Body of pancreas (tissue), 4 donors: Measurements from ENCODE around the gene PGAP3.

Experiments
- CTCF ChIP-seq, 7 experiments: fragments of 450-650 bp in 4 of 7; fragments of 200-600 bp in 3 of 7; sonication (generic) in 3 of 7; IDR thresholded peaks; one replicate each; pipeline ENCODE4 v1.5.1; 2016 to 2019; ENCODE audit warnings: antibody characterized with exemption in 7 of 7
- POLR2A ChIP-seq, 3 donors: fragments of 450-650 bp; IDR thresholded peaks; one replicate each; pipeline ENCODE4 v1.6.1; 2016; ENCODE audit warnings: antibody characterized with exemption in 3 of 3, mild to moderate bottlenecking in 2 of 3

- TF ChIP-seq POLR2A (IDR thresholded peaks at IDR 0.05) = no peak
- no peak for TF ChIP-seq CTCF (IDR thresholded peaks at IDR 0.05)
Observed at GRCh38 chr17:39651923-39652586, 35.8 kb downstream of the PGAP3 start.
